NB4 (cell line): Measurements from ENCODE around the gene MTAP.

Experiments used
- DNase-seq: peaks from one replicate; pipeline ENCODE4 v3.0.0; 2010; ENCODE audit warnings: low read depth
- H3K4me3 ChIP-seq: one replicate; pipeline ENCODE4 v1.5.1; 2011; ENCODE audit warnings: mild to moderate bottlenecking, low read depth, low read length, moderate library complexity
- CTCF ChIP-seq: IDR thresholded peaks from one replicate; pipeline ENCODE4 v1.5.1; 2012; ENCODE audit warnings: low read depth, low read length
- MAX ChIP-seq: IDR thresholded peaks from 2 replicates; pipeline ENCODE4 v1.6.1; 2011; ENCODE audit warnings: low read depth, low read length
- MYC ChIP-seq: IDR thresholded peaks from 2 replicates; pipeline ENCODE4 v1.6.1; 2011; ENCODE audit warnings: low read depth, low read length
- POLR2A ChIP-seq: IDR thresholded peaks from 2 replicates; pipeline ENCODE4 v1.6.1; 2011; ENCODE audit warnings: mild to moderate bottlenecking; ENCODE audit not compliant: insufficient read length; ENCODE audit errors: extremely low read depth

The MTAP gene

GRCh38 chr9:21983561-21983935 lies 181.1 kb downstream of the MTAP start:
- H3K4me3 ChIP-seq: no peak overlapping the region
- TF ChIP-seq CTCF (no peak), MAX (no peak), POLR2A (no peak), MYC (no peak)
- no peak for DNase-seq

- DNase-seq: no peak
- H3K4me3 ChIP-seq: no peak overlapping the region
- no peak for TF ChIP-seq MAX
- no peak for TF ChIP-seq MYC
- no peak for TF ChIP-seq POLR2A
- TF ChIP-seq CTCF: no peak
Measured at GRCh38 chr9:21984101-21984500, 181.7 kb downstream of the MTAP start.

GRCh38 chr9:21985964-21986667 lies 183.7 kb downstream of the MTAP start:
- no peak for DNase-seq
- TF ChIP-seq MYC: no peak
- no peak for TF ChIP-seq CTCF
- no peak overlapping the region for H3K4me3 ChIP-seq
